ENCODE data around the gene ANXA8.
A peak's percentile ranks its signal among the peaks of the same experiment; 100 is the strongest.

The ANXA8 gene

GRCh38 chr10:47447209-47447608 is 36.7 kb downstream of the ANXA8 start:
- no peak for DNase-seq (ENCODE audit: low read depth)

GRCh38 chr10:47445720-47446119 is 38.2 kb downstream of the ANXA8 start:
- DNase-seq (ENCODE audit: low read depth), result no peak

GRCh38 chr10:47444047-47444446 is 39.9 kb downstream of the ANXA8 start:
- no peak for DNase-seq (ENCODE audit: low read depth)

GRCh38 chr10:47443145-47443544 is 40.8 kb downstream of the ANXA8 start:
- no peak for DNase-seq (ENCODE audit: low read depth)

GRCh38 chr10:47442351-47442750 is 41.6 kb downstream of the ANXA8 start:
- DNase-seq (ENCODE audit: low read depth), result no peak

- no peak for DNase-seq (ENCODE audit: low read depth)
These were observed 42.0 kb downstream of the ANXA8 start for GRCh38 chr10:47441938-47442337.

- DNase-seq (ENCODE audit: low read depth), result no peak
These were observed 43.7 kb downstream of the ANXA8 start for GRCh38 chr10:47440207-47440606.

- peak; percentile 35 for DNase-seq (ENCODE audit: low read depth)
These were observed 44.9 kb downstream of the ANXA8 start for GRCh38 chr10:47438857-47439474.

GRCh38 chr10:47435081-47435480 is 48.8 kb downstream of the ANXA8 start:
- no peak for DNase-seq (ENCODE audit: low read depth)

GRCh38 chr10:47425813-47426419 is 58.0 kb downstream of the ANXA8 start:
- DNase-seq (ENCODE audit: low read depth), result no peak

- no peak for DNase-seq (ENCODE audit: low read depth)
These were observed 59.7 kb downstream of the ANXA8 start for GRCh38 chr10:47424231-47424630.

GRCh38 chr10:47423476-47423875 is 60.4 kb downstream of the ANXA8 start:
- DNase-seq (ENCODE audit: low read depth), result no peak

- DNase-seq (ENCODE audit: low read depth), result peak; percentile 61
These were observed 62.6 kb downstream of the ANXA8 start for GRCh38 chr10:47421057-47421952.

GRCh38 chr10:47420305-47421056 is 63.4 kb downstream of the ANXA8 start:
- no peak for DNase-seq (ENCODE audit: low read depth)

- no peak for DNase-seq (ENCODE audit: low read depth)
These were observed 64.5 kb downstream of the ANXA8 start for GRCh38 chr10:47419421-47419820.

GRCh38 chr10:47418966-47419365 is 64.9 kb downstream of the ANXA8 start:
- DNase-seq (ENCODE audit: low read depth), result no peak

- DNase-seq (ENCODE audit: low read depth), result no peak
These were observed 65.6 kb downstream of the ANXA8 start for GRCh38 chr10:47418321-47418720.
